HG02970 (cell line): ENCODE data around the gene TMEM116.

Experiments used
- ATAC-seq: cut with Tn5 transposase; IDR thresholded peaks from one replicate; pipeline ENCODE4 v1.9.1; 2021; ENCODE audit warnings: mild to moderate bottlenecking, moderate library complexity, moderate number of reproducible peaks; ENCODE audit not compliant: unreplicated experiment, low FRiP score

TMEM116 gene

GRCh38 chr12:111907740-111908139 is 105.2 kb downstream of the TMEM116 start:
- no peak for ATAC-seq

- ATAC-seq = no peak
These were observed 107.5 kb downstream of the TMEM116 start for GRCh38 chr12:111905502-111905901.

- ATAC-seq = no peak
These were observed 108.5 kb downstream of the TMEM116 start for GRCh38 chr12:111904446-111904975.

DNA sequence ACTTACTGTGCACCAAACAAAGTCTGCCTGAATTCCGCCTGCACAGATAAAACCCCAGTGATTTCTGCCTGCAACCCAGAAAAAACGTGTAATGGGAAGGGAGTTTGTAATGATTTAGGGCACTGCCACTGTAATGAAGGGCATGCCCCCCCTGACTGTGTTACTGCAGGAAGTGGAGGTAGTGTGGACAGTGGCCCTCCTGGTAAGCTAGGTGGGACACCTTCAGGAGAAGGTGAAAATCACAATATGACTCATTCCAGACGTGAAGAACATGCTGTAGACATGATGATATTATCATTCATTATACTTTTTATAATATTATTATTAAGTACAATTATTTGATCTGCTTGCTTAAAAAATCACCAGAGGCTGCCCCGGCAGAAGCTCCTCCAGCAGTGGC is 111.8 kb downstream of the TMEM116 start:
- no peak for ATAC-seq

GRCh38 chr12:111894556-111894955 is 118.4 kb downstream of the TMEM116 start:
- no peak for ATAC-seq

GRCh38 chr12:111893287-111893686 is 119.7 kb downstream of the TMEM116 start:
- ATAC-seq = no peak

- ATAC-seq = no peak
These were observed 124.8 kb downstream of the TMEM116 start for GRCh38 chr12:111887926-111888745.

DNA sequence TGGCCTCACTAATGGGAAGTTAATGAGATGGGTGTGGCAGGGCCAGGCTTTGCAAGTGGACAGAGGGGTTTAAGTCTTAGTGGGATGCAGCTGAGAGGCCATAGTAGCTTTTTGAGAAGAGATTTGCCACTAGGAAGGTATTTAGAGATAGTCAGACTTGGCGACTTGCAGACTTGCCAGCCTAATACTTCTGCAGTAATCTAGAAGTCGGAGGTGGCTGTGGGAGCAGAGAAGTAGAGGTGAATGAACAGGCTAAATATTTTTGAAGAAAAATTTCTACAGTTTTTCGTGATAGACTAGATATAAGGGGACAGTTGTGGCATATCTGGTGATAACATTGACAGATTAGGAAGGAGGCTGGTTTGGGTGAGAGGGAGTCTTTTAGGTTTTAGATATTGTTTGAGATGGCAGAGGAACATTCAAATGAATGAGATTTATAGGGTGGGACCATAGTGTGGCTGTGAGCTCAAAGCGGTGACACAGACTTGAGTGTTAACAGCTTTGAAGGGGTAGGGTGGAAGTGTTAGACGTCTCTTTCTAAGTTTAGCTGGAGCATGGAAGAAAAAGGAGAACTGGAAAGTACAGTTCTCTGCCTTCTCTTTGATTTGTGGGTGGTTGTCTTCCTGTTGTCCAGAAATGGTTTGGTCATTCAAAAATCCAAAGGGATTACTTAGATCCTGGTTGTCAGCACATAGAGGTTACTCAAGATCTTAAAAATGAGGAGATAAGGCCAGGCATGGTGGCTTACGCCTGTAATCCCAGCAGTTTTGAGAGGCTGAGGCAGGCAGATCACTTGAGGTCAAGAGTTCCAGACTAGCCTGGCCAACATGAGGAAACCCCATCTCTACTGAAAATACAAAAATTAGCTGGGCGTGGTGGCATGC is 126.1 kb downstream of the TMEM116 start:
- ATAC-seq = no peak

DNA sequence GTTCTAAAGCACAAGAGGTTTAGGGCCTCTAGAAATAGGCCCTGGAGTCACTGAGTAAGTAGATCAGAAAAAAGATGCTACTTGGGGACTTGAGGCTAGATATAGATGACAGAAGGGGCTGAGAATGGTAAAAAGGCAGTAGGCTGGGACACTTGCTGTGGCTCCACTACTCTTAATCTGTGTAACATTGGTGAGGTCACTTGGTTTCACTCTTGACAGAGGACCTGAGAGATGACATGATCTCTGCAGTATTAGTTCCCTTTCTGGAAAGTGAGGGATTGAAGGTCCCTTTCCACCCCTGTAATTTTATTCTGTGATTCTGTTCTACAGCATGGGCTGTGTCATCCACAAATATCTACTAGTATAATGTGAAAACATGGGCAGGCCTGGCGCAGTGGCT is 131.2 kb downstream of the TMEM116 start:
- no peak for ATAC-seq
